NCI-H1417 treated with DMSO at 0.1 percent for 48 hours (cell line): Measurements from ENCODE around the gene SOX8.

Experiments
- DNase-seq: peaks from one replicate; lab custom pipeline; 2025; lab: John Stamatoyannopoulos, UW

SOX8 gene

DNA sequence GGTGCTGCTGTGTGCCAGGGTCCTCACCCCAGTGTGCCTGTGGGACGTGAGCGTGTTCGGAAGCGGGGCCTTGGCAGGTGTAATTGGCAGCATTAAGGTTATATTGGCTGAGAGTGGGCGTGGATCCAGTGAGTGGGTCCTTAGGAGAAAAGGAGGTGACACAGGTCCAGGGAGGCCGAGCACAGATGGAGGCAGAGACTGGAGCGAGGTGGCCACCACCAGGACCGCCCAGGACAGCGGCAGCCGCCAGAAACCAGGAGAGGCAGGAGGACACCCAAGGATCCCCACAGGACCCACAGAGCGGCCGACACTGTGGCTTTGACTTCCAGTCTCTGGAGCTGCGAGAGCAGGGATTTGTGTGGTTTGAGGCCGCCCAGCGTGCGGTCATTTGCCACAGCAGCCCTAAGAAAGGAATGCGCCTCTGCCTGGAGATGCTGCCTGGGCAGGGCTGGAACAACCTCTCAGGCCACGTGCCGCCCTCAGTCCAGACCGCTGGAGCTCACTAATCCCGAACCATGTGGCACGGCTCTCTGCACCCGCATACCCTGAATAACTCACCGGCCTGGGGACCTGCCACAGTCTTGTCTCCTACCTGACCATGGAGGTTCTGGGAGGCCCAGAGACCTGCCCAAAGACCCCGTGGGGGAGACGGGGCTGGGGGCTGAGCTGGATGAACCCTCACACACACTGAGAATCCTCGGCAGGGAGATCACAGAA lies 45.4 kb downstream of the SOX8 start:
- DNase-seq: no peak

DNA sequence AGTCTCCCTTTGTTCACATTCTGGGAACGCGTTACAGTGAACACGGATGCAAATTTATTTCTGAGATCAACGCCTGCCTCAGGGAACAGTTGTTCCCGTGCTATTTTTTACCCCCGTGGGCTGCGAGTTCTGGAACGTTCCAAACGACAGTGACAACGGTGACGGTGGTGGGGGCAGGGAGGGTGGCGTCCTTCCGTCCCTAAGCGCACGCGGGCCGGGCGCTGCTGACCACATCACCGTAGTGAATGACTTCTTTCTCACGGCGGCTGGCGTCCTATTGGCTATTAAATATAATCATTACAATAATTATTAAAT lies 45.9 kb downstream of the SOX8 start:
- DNase-seq: no peak

DNA sequence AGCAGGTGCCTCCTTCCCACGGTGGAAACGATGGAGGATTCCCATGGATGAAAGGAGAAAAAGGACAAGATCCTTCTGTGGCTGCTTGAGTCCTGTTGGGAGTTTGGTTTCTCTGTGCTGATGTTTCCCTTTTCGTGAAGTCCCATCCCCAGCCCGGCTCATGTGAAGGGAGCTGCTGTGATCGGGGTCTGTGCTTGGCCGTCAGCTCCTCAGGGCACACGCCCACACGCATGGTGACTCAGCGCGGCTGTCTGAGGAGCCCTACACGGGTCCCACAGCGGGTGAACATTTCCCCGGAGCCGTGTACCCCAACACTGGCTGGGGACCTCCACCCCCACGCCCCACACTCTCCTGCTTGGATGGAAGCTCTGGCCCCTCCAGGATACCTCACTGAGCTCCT lies 46.5 kb downstream of the SOX8 start:
- no peak for DNase-seq

DNA sequence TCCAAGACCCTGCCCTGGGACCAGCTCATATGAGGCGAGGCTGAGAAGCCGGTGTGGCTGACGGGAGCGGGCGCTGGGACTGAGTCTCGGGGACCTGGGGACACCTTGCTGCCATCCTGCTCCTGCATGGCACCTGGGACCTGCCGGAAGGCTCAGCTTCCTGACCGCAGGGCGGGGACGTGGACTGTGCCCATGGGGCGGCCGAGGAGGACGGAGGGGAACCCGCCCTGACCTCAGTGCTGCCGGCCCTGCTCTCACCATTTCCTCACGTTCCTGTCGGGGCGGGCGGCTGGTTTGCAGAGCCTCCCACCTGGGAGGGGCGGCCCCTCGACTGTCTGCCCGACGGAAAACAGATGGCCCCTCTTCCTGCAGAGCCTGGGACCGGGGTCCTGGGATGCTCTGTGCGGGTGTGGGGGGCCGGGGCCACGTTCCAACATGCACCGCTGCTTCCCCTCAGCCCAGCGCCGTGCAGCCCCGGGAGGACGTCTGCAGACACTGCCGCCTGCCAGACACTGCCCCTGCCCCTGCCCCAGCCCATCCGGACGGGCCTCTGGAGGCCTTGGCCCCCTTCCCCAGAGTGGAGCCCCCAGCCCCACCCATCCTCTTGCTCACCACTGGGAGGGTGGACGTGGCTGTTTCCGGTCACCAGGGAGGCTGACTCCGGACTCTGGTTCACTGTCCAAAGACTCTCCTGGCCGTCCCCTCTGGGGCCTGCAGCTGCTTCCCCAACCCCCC lies 47.1 kb downstream of the SOX8 start:
- DNase-seq: no peak

DNA sequence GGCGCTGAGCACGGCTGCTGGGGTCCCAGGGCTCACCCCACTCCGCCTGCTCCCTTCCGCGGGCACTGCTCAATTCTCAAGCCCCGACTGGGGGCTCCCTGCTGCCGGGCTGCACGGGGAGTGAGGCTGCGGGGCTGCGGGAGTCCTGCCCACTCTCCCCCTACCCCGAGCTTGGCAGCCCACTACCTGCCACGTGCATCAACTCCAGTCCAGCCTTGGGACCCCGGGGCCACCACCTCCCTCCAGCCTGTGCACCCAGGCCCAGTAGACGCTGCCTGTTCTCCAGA lies 47.6 kb downstream of the SOX8 start:
- no peak for DNase-seq

DNA sequence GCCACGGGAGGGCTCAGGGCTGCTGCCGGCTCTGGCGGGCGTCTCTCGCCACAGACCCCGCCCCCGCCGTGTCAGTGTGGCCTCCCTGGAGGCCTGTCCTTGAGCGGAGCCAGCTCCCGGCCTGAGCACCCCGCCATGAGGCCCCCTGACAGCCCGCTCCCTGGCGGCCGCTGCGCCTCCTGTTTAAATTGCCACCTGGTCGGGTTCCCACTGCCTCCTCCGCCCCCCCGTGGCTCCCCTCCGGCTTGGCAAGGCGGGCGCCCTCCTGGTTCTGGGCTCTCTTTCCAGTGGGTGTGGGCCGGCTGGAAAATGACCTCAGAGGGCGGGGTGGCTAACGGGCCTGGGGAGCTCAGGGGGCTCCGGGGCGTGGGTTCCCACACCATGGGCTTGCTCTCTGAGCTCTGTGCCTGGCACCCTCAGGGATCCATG lies 48.9 kb downstream of the SOX8 start:
- DNase-seq: no peak

DNA sequence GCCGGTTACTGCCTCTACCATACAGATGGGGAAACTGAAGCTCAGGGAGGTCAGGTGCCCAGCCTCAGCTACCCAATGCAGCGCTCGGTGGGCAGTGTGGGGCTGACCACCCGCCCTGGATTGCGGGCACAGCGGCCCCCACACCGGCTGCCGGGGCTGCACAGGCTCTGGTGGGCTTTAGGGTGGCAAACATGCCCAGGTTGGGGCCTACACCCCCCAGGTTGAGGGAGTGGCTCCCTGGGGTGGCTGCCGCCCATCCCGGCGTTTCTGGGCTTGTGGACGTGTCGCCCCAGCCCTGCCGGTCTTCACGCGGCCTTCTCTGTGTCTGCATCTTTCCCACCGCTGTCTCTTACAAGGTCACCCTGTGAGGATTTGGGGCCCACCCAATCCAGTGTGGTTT lies 50.1 kb downstream of the SOX8 start:
- DNase-seq: no peak

DNA sequence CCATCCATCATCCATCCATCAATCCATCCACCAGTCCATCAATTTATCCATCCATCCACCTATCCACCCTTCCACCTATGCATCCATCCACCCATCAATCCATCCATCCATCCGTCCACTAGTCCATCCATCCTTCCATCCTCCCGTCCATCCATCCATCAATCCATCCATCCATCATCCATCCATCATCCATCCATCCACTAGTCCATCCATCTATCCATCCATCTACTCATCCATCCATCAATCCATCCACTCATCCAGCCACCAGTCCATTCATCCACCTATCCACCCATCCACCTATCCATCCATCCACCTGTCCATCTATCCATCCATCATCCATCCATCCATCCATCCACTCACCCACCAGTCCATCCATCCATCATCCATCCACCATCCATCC lies 51.0 kb downstream of the SOX8 start:
- no peak for DNase-seq

DNA sequence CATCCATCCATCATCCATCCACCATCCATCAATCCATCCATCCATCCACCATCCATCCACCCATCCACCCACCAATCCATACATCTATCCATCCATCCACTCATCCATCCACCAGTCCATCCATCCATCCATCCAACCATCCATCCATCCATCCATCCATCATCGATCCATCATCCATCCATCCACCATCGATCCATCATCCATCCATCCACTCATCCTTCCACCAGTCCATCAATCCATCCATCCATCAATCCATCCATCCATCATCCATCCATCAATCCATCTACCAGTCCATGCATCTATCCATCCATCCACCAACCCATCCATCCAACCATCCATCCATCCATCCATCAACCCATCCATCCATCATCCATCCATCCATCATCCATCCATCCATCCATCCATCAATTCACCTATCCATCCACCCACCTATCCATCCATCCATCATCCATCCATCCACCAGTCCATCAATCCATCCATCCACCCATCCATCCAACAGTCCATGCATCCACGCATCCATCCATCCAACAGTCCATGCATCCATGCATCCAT lies 51.6 kb downstream of the SOX8 start:
- no peak for DNase-seq

DNA sequence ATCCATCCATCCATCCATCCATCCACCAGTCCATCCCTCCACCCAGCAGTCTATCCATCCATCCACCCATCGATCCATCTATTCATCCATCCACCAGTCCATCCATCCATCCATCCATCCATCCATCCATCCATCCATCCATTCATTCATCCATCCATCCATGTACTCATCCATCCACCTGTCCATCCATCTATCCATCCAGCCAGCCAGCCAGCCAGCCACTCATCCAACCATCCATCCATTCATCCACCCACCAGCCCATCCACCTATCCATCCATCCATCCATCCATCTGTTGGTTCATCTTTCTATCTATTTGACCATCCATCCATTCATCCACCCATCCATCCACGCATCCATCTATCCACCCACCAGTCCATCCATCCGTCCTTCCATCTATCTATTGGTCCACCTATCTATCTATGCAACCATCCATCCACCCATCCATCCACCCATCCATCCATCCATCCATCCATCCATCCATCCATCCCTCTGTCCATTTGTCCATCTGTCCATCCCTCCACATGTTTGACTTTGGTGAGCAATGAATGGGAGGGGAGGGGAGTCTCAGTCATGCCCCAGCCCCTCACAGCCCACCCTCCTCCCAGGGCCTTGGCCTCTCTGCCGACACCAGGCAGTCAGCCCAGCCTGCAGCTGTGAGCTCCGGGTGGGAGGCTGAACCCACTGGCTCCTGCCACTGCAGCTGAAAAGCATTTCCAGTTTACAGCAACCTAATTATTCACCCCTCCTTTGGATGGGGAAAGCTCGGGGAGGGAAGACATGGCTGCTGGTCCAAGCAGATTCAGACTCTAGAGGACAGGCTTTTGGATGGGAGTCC lies 52.9 kb downstream of the SOX8 start:
- no peak for DNase-seq

DNA sequence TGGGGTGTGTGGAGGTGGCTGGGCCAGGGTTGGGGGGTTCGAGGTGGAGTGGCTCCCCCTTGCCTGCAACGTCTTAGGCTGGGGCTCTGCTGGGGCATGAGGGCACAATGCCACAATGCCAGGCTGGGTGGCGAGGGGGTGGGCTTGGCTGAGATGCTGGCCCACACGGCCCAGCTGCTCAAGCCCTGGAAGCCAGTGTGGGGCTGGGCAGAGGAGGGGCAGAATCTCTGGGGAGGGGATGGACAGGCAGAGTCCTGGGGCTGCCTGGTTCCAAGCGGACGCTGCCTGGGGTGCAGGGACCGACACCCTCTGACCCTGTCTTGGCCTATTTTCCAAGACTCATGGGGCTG lies 53.5 kb downstream of the SOX8 start:
- no peak for DNase-seq

DNA sequence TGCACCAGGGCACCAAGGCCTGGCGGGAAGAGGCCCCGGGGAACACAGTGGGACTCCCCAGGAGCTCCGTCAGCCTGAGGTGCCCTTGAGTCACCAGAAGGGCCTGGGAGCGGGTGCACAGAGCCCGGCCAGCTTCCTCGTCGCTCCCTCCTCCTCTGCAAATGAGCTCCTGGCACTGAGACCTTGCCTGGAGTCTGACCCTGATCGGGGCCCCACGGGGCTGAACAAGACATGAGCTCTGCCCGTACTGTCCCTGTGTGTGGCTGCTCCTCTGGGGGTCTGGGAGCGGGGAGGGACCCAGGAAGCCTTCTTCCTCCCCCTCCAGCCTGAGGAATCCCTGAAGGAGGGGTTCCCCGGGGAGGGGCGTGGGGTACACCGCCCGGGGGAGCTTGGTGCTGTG lies 54.6 kb downstream of the SOX8 start:
- DNase-seq: no peak
